IMR-90 (cell line): Measurements from ENCODE around the gene CCDC102B.

Experiments used
- BHLHE40 ChIP-seq: fragments of 150-350 bp; IDR thresholded peaks from 2 replicates; pipeline ENCODE4 v1.6.1; 2016; ENCODE audit warnings: mild to moderate bottlenecking, low read depth, low read length
- CEBPB ChIP-seq: IDR thresholded peaks from 2 replicates; pipeline ENCODE4 v1.6.1; 2012; ENCODE audit warnings: low read depth, low read length, improper control_type of control experiment
- CTCF ChIP-seq: conservative IDR thresholded peaks from 2 replicates; pipeline ENCODE4 v1.5.1; 2012; ENCODE audit warnings: mild to moderate bottlenecking, low read depth, low read length, improper control_type of control experiment
- ELK1 ChIP-seq: fragments of 150-350 bp; IDR thresholded peaks from 2 replicates; pipeline ENCODE4 v1.6.1; 2016; ENCODE audit warnings: low read depth, mild to moderate bottlenecking, low read length, moderate library complexity, borderline replicate concordance
- FOS ChIP-seq: fragments of 150-350 bp; IDR thresholded peaks from 2 replicates; pipeline ENCODE4 v1.6.1; 2016; ENCODE audit warnings: low read depth, low read length
- MAFK ChIP-seq: IDR thresholded peaks from 2 replicates; pipeline ENCODE4 v1.6.1; 2012; ENCODE audit warnings: low read depth, low read length, improper control_type of control experiment
- POLR2A ChIP-seq: IDR thresholded peaks from 2 replicates; pipeline ENCODE4 v1.6.1; 2012; ENCODE audit warnings: mild to moderate bottlenecking, low read depth, low read length
- RCOR1 ChIP-seq: IDR thresholded peaks from 2 replicates; pipeline ENCODE4 v1.6.1; 2012; ENCODE audit warnings: mild to moderate bottlenecking, low read length, improper control_type of control experiment; ENCODE audit not compliant: insufficient replicate concordance
- USF2 ChIP-seq: fragments of 150-350 bp; IDR thresholded peaks from 2 replicates; pipeline ENCODE4 v1.6.1; 2017; ENCODE audit warnings: mild to moderate bottlenecking, antibody characterized with exemption, low read length, low read depth

GRCh38 chr18:69102959-69103358, 305.1 kb downstream of the CCDC102B start:
- TF ChIP-seq RCOR1 (no peak), USF2 (no peak), CTCF (no peak), ELK1 (no peak), BHLHE40 (no peak), FOS (no peak), POLR2A (no peak), MAFK (no peak), CEBPB (no peak)
